Breast epithelium (tissue), 4 donors: ENCODE measurements around the gene SLC2A10. TPM values are rescaled to one million over a fixed set of nuclear protein-coding genes. Genes with fewer than 3 reads are reported as not detected.

ENCODE experiments used
- DNase-seq, 2 donors: peaks; one replicate each; pipeline ENCODE4 v3.0.0-alpha.2; 2019; ENCODE audit warnings: low spot score in 2 of 2
- H3K27ac ChIP-seq, 2 donors: fragments of 200-600 bp; sonication (generic) in 1 of 2; one replicate each; pipeline ENCODE4 v1.5.1; 2016 to 2019; ENCODE audit warnings: mild to moderate bottlenecking in 1 of 2
- H3K27me3 ChIP-seq, 2 donors: fragments of 200-600 bp; sonication (generic) in 1 of 2; one replicate each; pipeline versions ENCODE4 v1.5.1 to v1.6.0; 2017 to 2019; ENCODE audit warnings: control low read depth in 1 of 2, mild to moderate bottlenecking in 1 of 2
- H3K36me3 ChIP-seq: fragments of 200-600 bp; one replicate; pipeline ENCODE4 v1.5.1; 2019
- H3K4me1 ChIP-seq, 2 donors: fragments of 200-600 bp; sonication (generic); one replicate each; pipeline ENCODE4 v1.5.1; 2016 to 2019; ENCODE audit warnings: control low read depth in 1 of 2
- H3K4me3 ChIP-seq, 3 donors: fragments of 200-600 bp; sonication (generic); 1 replicate in 2 of 3; 2 replicates in 1 of 3; pipeline ENCODE4 v1.5.1; 2016 to 2019; ENCODE audit warnings: mild to moderate bottlenecking in 3 of 3, moderate library complexity in 2 of 3
- H3K9me3 ChIP-seq, 2 donors: fragments of 200-600 bp; sonication (generic) in 1 of 2; one replicate each; pipeline ENCODE4 v1.5.1; 2016 to 2019; ENCODE audit warnings: control low read depth in 1 of 2
- POLR2A ChIP-seq: fragments of 450-650 bp; IDR thresholded peaks from one replicate; pipeline ENCODE4 v1.6.1; 2016; ENCODE audit warnings: antibody characterized with exemption, mild to moderate bottlenecking, moderate library complexity
- POLR2AphosphoS5 ChIP-seq, 3 donors: sonication (generic); formaldehyde crosslinking; IDR thresholded peaks; one replicate each; pipeline ENCODE4 v1.6.1; 2017; ENCODE audit warnings: antibody characterized with exemption in 3 of 3
- intact Hi-C: fragments of 100-400 bp; cut with DNase I; formaldehyde crosslinking; loops from one replicate; pipeline ENCODE4 v1.15.1; 2023; ENCODE audit warnings: low total_unique reads
- total RNA-seq, 3 donors: library from RNA; depleted of rRNA; stranded (reverse); fragments of >200 nt; gene quantifications; one replicate each; pipeline ENCODE4 v1.1.0, GENCODE V29; 2016
- TF ChIP-seq, protein P1 (sequence below), 3 donors: fragments of 450-650 bp; IDR thresholded peaks; one replicate each; pipeline ENCODE4 v1.5.1; 2016 to 2017; ENCODE audit warnings: antibody characterized with exemption in 3 of 3, mild to moderate bottlenecking in 3 of 3, moderate library complexity in 3 of 3

SLC2A10 gene
- total RNA-seq, 3 donors from 2014 or later = 19.8 to 42.9 (median 26.9) TPM

DNA sequence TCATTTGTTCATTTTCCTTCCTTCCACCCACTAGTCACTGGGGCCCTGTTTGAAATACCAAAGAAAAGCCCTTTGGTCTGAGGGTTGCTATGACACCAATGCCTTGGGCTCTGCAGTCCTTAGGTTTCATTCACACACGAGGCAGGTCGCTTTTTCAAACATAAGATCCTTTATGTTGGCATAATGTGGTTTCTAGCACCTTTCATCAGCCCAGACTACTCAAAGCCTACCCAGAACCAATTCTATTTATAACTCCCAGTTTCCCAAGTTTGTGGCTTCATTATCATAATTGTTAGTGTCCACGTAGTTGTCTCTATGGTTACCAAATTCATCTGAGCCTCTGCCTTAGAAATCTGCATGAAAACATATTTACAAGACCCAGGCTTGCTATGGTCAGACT lies 13.6 kb upstream of the SLC2A10 start:
- no peak for DNase-seq
- H3K27ac ChIP-seq = peak overlapping the region; percentile 57 to 62
- H3K4me1 ChIP-seq = no peaks in the 10 kb centered on the region
- no peak overlapping the region for H3K4me3 ChIP-seq
- no peaks in the 10 kb centered on the region for H3K9me3 ChIP-seq
- TF ChIP-seq POLR2A (no peak), POLR2AphosphoS5 (IDR thresholded peaks at IDR 0.05) (no peak)
- TF ChIP-seq, protein P1, sequence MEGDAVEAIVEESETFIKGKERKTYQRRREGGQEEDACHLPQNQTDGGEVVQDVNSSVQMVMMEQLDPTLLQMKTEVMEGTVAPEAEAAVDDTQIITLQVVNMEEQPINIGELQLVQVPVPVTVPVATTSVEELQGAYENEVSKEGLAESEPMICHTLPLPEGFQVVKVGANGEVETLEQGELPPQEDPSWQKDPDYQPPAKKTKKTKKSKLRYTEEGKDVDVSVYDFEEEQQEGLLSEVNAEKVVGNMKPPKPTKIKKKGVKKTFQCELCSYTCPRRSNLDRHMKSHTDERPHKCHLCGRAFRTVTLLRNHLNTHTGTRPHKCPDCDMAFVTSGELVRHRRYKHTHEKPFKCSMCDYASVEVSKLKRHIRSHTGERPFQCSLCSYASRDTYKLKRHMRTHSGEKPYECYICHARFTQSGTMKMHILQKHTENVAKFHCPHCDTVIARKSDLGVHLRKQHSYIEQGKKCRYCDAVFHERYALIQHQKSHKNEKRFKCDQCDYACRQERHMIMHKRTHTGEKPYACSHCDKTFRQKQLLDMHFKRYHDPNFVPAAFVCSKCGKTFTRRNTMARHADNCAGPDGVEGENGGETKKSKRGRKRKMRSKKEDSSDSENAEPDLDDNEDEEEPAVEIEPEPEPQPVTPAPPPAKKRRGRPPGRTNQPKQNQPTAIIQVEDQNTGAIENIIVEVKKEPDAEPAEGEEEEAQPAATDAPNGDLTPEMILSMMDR (IDR thresholded peaks at IDR 0.05) = no peak
- H3K27me3 ChIP-seq = no peaks in the 10 kb centered on the region
- no peaks in the 10 kb centered on the region for H3K36me3 ChIP-seq
- intact Hi-C loops = no loop called here

DNA sequence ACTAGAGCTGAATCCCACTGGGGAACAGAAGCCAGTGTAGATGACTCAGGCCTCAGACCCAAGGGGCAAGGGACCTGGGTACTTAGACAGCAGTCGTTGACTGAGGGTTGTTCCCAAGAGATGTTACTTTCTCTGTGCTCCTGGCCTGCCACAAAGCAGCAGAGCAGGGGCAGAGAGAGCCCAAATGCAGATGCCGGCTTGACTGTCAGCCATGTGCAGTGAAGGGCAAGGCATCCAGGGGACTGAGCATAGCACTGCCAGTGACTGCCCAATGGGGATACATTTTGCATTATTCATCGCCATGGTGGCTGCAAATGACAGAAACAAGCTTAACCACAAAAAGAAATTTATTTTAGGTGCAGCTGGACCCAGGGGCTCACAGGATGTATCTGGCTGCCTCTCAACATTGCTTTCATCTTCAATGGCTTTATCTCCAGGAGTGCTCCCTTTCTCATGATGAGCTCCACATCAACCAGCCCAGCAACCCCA lies 12.6 kb upstream of the SLC2A10 start:
- Histone ChIP-seq H3K4me3 (no peak overlapping the region), H3K9me3 (no peaks in the 10 kb centered on the region), H3K4me1 (no peaks in the 10 kb centered on the region), H3K27me3 (no peaks in the 10 kb centered on the region), H3K27ac (no peak overlapping the region), H3K36me3 (no peaks in the 10 kb centered on the region)
- no peak for DNase-seq
- intact Hi-C loops = no loop called here
- TF ChIP-seq, protein P1 (IDR thresholded peaks at IDR 0.05) = no peak
- no peak for TF ChIP-seq POLR2AphosphoS5 (IDR thresholded peaks at IDR 0.05)
- TF ChIP-seq POLR2A = no peak

DNA sequence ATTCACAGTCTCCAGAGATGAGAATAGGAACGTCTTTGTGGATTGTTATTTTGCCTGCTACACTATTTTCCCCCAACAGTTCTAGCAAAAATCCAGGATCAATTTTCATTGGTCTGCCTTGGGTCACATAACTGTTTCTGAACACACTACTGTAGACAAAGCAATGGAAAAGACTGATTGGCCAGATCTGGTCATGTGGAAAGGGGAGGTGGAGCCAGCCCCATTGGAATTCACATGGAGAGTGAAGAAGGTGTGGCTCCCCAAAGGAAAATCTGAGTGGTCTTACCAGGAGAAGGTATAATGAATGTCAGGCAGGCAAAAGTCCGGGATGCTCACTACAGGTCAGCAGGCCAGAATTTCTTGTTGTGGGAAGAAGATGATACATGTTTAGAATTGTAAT lies 10.7 kb upstream of the SLC2A10 start:
- H3K27me3 ChIP-seq = no peaks in the 10 kb centered on the region
- TF ChIP-seq POLR2A (no peak), POLR2AphosphoS5 (IDR thresholded peaks at IDR 0.05) (no peak)
- TF ChIP-seq, protein P1 (IDR thresholded peaks at IDR 0.05) = no peak
- no peak for DNase-seq
- no peak overlapping the region for H3K4me3 ChIP-seq
- no peaks in the 10 kb centered on the region for H3K9me3 ChIP-seq
- no peak overlapping the region for H3K27ac ChIP-seq
- no peaks in the 10 kb centered on the region for H3K36me3 ChIP-seq
- intact Hi-C loops = no loop called here
- H3K4me1 ChIP-seq = no peaks in the 10 kb centered on the region

DNA sequence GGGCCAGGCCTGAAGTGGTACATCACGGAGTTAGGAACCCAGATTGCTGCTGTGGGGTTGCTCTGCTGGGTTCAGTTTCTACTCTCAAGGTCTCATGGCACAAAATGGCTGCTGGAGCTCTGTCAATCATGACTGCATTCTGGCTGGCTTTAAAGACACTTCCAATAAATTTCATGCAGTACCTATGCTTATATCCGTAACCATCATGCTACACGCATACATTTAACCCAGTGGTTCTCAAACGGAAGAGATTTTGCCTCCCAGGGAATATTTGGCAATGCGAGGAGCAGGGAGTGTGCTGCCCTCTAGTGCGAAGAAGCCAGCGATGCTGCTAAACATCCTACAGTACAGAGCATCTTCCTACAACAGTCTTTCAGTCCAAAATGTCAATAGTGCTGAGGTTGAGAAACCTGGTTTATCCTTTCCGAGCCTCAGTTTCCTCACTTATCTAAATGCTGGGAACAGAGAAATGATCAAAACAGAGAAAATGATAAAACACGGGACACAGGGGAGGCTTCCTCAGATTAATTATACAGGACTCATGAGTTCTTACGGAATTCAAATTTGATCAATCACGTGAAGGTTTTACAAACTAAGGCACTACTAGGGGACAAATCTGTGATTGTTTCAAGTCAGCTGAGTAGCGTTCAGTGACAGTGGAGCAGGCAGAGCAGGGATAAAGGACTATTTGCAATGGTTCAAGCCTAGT lies 9.6 kb upstream of the SLC2A10 start:
- Histone ChIP-seq H3K4me3 (no peak overlapping the region), H3K4me1 (no peaks in the 10 kb centered on the region), H3K9me3 (no peaks in the 10 kb centered on the region), H3K27ac (no peak overlapping the region), H3K27me3 (no peaks in the 10 kb centered on the region), H3K36me3 (no peaks in the 10 kb centered on the region)
- DNase-seq = no peak
- intact Hi-C loops = no loop called here
- TF ChIP-seq POLR2AphosphoS5 (IDR thresholded peaks at IDR 0.05) (no peak), POLR2A (no peak)
- TF ChIP-seq, protein P1 (IDR thresholded peaks at IDR 0.05) = no peak

DNA sequence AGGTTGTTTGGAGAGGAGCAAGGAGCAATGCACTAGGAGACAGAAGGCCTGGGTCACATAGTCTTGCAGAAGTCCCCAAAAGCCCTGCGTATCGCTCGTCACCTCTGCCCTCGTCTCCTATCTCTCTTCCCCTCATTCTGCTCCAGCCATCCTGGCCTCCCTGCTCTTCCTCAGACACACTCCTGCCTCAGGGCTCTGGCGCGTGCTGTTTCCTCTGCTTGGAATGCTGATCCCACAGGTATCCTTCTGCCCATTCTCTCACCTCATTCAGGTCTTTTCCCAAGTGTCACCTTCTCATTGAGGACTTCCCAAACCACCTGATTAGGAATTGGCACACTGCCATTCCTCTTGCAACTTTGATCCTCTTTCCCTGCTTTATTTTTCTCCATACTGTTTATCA lies 9.0 kb upstream of the SLC2A10 start:
- Histone ChIP-seq H3K27ac (no peak overlapping the region), H3K4me1 (no peaks in the 10 kb centered on the region), H3K27me3 (no peaks in the 10 kb centered on the region), H3K4me3 (no peak overlapping the region), H3K9me3 (no peaks in the 10 kb centered on the region), H3K36me3 (no peaks in the 10 kb centered on the region)
- no peak for DNase-seq
- TF ChIP-seq, protein P1 (IDR thresholded peaks at IDR 0.05) = no peak
- no peak for TF ChIP-seq POLR2A
- TF ChIP-seq POLR2AphosphoS5 (IDR thresholded peaks at IDR 0.05) = no peak
- intact Hi-C loops = no loop called here
